ENCODE measurements around the gene NOA1. TPM values are rescaled to one million over a fixed set of nuclear protein-coding genes. Genes with fewer than 3 reads are reported as not detected.

NOA1 gene
- total RNA-seq, 2 experiments from 2014 or later, result 32.1 to 32.4 TPM

DNA sequence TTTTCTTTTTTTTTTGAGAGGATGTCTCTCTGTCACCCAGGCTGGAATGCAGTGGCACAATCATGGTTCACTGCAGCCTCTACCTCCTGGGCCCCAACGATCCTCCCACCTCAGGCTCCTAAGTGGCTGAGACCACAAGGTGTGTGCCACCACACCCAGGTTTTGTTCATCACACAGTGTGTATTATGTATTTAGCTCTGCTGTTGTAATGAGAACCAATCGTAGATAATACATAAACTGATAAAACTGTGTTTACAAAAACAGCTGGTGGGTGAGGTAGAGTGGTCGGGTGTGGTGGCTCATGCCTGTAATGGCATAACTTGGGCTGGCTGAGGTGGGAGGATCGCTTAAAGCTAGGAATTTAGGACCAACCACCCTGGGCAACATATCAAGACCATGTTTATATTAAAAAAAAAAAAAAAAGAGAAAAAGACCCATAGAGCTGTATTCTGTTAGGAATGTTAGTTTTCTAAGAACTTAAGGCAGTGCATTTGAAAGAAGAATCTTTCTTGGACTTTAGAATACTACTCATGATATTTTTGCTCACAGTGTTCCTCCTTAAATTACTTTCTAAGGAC is 36.2 kb upstream of the NOA1 start:
- TF ChIP-seq, protein P1, sequence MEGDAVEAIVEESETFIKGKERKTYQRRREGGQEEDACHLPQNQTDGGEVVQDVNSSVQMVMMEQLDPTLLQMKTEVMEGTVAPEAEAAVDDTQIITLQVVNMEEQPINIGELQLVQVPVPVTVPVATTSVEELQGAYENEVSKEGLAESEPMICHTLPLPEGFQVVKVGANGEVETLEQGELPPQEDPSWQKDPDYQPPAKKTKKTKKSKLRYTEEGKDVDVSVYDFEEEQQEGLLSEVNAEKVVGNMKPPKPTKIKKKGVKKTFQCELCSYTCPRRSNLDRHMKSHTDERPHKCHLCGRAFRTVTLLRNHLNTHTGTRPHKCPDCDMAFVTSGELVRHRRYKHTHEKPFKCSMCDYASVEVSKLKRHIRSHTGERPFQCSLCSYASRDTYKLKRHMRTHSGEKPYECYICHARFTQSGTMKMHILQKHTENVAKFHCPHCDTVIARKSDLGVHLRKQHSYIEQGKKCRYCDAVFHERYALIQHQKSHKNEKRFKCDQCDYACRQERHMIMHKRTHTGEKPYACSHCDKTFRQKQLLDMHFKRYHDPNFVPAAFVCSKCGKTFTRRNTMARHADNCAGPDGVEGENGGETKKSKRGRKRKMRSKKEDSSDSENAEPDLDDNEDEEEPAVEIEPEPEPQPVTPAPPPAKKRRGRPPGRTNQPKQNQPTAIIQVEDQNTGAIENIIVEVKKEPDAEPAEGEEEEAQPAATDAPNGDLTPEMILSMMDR (IDR thresholded peaks at IDR 0.05), result no peak
- Mint-ChIP-seq H3K36me3 (ENCODE audit: low read depth) (peaks cover 50% of the 10 kb centered on the region), H3K27me3 (no peaks in the 10 kb centered on the region), H3K4me3 (no peak overlapping the region), H3K9me3 (no peaks in the 10 kb centered on the region), H3K27ac (no peak overlapping the region), H3K4me1 (ENCODE audit: low read depth) (peaks cover under 1% of the 10 kb centered on the region)
- POLR2A ChIA-PET, result interaction anchor here (1.4 kb wide), 1 partner anchor 26 kb away, joined by 4 read pairs; no protein-coding TSS in a partner anchor
- no peak for DNase-seq
- intact Hi-C loops (cut with micrococcal nuclease), result no loop called here
- CTCF ChIA-PET, result no interaction called here
- ATAC-seq, result no peak

DNA sequence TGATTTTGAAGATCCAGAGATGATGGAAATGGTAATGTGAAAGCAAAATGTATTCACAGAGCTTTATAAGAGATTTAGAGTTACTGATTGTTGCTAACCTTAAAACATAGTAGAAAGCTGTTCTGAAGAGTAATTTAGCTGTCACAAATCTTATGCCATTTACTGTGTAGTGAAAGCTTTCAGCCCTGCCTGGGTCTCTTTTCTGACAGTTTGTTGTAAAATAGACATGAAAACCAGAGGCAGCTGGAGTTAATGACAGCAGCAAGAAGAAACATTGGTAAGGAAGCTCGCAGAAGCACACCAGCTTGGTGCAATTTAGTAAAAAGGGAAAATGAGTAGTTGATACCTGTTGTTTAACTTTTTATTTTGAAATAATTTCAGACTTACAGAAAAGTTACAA is 22.3 kb upstream of the NOA1 start:
- H3K4me3 Mint-ChIP-seq, result no peak overlapping the region
- TF ChIP-seq, protein P1 (IDR thresholded peaks at IDR 0.05), result no peak
- ChIA-PET CTCF (no interaction called here), POLR2A (interaction anchor here (1.0 to 1.3 kb wide), 2 partner anchors 22 to 28 kb away, joined by 3 to 4 read pairs; partner anchors contain the start of gene NOA1)
- intact Hi-C loops (cut with micrococcal nuclease), result no loop called here
- no peak for DNase-seq
- peaks cover 7% of the 10 kb centered on the region for H3K4me1 Mint-ChIP-seq (ENCODE audit: low read depth)
- no peak overlapping the region for H3K27ac Mint-ChIP-seq
- no peak for ATAC-seq
- H3K27me3 Mint-ChIP-seq, result no peaks in the 10 kb centered on the region
- no peaks in the 10 kb centered on the region for H3K9me3 Mint-ChIP-seq
- H3K36me3 Mint-ChIP-seq (ENCODE audit: low read depth), result peaks cover 45% of the 10 kb centered on the region

DNA sequence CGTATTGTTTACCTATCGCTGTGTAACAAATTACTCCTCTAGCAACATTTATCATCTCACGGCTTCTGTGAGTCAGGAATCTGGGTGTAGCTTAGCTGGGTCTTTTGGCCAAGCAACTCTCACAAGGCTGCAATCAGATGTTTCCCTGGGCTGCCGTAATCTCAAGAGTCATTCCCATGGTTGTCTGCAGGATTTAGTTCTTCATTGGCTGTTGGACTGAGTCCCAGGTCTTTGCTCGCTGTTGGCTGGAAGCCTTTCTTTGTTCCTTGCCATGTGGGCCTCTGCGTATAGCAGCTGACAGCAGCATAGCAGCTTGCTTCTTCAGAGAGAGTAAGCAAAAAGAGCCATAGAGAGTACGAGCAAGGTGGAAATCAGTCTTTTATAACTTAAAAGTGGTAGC is 18.1 kb upstream of the NOA1 start:
- peaks cover 62% of the 10 kb centered on the region for H3K36me3 Mint-ChIP-seq (ENCODE audit: low read depth)
- no peaks in the 10 kb centered on the region for H3K9me3 Mint-ChIP-seq
- TF ChIP-seq, protein P1 (IDR thresholded peaks at IDR 0.05), result no peak

DNA sequence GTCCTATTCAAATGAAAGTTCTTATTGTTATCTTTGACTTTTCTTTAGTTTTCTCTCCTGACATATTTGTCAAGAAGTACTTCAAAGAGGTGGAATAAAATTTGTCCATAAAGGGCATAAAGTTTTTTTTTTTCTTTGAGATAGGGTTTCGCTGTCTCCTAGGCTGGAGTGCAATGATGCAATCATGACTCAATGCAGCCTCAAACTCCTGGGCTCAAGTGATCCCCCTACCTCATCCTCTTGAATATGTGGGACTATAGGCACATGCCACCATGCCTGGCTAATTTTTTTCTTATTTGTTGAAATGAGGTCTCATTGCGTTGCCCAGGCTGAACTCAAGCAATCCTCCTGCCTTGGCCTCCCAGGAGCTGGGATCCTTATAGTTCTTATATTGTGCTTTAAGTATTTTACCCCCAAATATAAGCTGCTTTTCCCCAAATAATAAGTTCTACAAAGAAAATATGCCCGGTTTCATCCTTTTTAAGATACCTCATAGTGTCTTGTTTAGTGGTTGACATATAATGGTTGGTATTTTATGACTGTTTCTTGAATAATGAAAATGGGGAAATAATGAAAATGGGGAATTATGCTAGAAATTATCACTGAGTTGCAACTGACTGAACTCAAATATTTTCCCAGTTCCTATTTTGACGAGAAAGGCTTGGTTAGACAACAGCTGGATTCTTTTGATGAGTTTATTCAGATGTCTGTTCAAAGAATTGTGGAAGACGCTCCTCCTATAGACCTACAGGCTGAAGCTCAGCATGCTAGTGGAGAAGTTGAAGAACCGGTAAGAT is 12.9 kb upstream of the NOA1 start:
- H3K4me1 Mint-ChIP-seq (ENCODE audit: low read depth), result peaks cover 39% of the 10 kb centered on the region
- no peaks in the 10 kb centered on the region for H3K9me3 Mint-ChIP-seq
- H3K27me3 Mint-ChIP-seq, result no peaks in the 10 kb centered on the region
- H3K36me3 Mint-ChIP-seq (ENCODE audit: low read depth), result peaks cover 70% of the 10 kb centered on the region
- ChIA-PET POLR2A (interaction anchor here (0.9 to 7.6 kb wide), 3 partner anchors 8 to 522 kb away, joined by 3 to 64 read pairs (median 5); partner anchors contain the start of genes NOA1 and POLR2B), CTCF (interaction anchor here (1.5 kb wide), 2 partner anchors 10 to 17 kb away, joined by 3 to 4 read pairs; no protein-coding TSS in a partner anchor)
- no peak overlapping the region for H3K4me3 Mint-ChIP-seq
- peak overlapping the region; percentile 70 for H3K27ac Mint-ChIP-seq
- intact Hi-C loops (cut with micrococcal nuclease), result no loop called here
- ATAC-seq (no peak), DNase-seq (no peak)
- TF ChIP-seq, protein P1 (IDR thresholded peaks at IDR 0.05), result no peak

More for the DNA sequence above, 18.1 kb upstream of the NOA1 start:
- intact Hi-C loops (cut with micrococcal nuclease), result no loop called here
- no peak overlapping the region for H3K4me3 Mint-ChIP-seq
- ChIA-PET POLR2A (interaction anchor here (0.8 kb wide), 1 partner anchor 15 kb away, joined by 3 read pairs; no protein-coding TSS in a partner anchor), CTCF (no interaction called here)
- peaks cover 21% of the 10 kb centered on the region for H3K4me1 Mint-ChIP-seq (ENCODE audit: low read depth)
- DNase-seq (no peak), ATAC-seq (no peak)
- no peak overlapping the region for H3K27ac Mint-ChIP-seq
- no peaks in the 10 kb centered on the region for H3K27me3 Mint-ChIP-seq

DNA sequence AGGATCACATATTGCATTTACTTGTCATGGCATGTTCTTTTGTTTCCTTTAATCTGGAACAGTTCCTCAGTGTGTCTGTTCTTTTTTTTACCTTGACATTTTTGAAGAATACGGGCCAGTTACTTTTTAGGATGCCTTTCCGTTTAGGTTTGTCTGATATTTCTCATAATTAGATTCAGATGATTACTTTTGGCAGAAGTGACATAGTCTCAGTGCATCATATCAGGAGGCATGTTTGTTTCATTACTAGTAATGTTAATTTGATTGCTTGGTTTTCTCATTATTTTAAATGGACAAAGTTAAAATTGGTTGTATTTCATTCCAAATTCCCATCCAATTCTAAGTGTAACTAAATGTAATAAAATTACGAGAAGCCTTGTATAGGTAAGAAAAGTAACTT is 9.5 kb upstream of the NOA1 start:
- Mint-ChIP-seq H3K27me3 (no peaks in the 10 kb centered on the region), H3K27ac (peak overlapping the region; percentile 55), H3K4me3 (no peak overlapping the region), H3K4me1 (ENCODE audit: low read depth) (peaks cover 59% of the 10 kb centered on the region), H3K36me3 (ENCODE audit: low read depth) (peaks cover 65% of the 10 kb centered on the region), H3K9me3 (no peaks in the 10 kb centered on the region)
- intact Hi-C loops (cut with micrococcal nuclease), result no loop called here
- ChIA-PET POLR2A (interaction anchor here (1.5 to 7.6 kb wide), 2 partner anchors 8 to 26 kb away, joined by 4 to 64 read pairs; partner anchors contain the start of genes NOA1 and POLR2B), CTCF (no interaction called here)
- TF ChIP-seq, protein P1 (IDR thresholded peaks at IDR 0.05), result no peak
- no peak for ATAC-seq
- no peak for DNase-seq

All from activated CD8-positive, alpha-beta T cell treated with anti-CD3 and anti-CD28 coated beads for 36 hours (primary cell).